Upper lobe of left lung (tissue), 4 donors: Measurements from ENCODE around the gene TRMT1.

Experiments
- CTCF ChIP-seq, 6 experiments: fragments of 450-650 bp in 4 of 6; fragments of 200-600 bp in 2 of 6; sonication (generic) in 2 of 6; IDR thresholded peaks; one replicate each; pipeline ENCODE4 v1.5.1; 2016 to 2019; ENCODE audit warnings: antibody characterized with exemption in 6 of 6
- POLR2A ChIP-seq, 4 donors: fragments of 450-650 bp; IDR thresholded peaks; one replicate each; pipeline ENCODE4 v1.5.1; 2016 to 2017; ENCODE audit warnings: antibody characterized with exemption in 4 of 4, mild to moderate bottlenecking in 2 of 4
- POLR2AphosphoS5 ChIP-seq, 2 donors: sonication (generic); formaldehyde crosslinking; IDR thresholded peaks; one replicate each; pipeline ENCODE4 v1.5.1; 2017; ENCODE audit warnings: antibody characterized with exemption in 2 of 2

DNA sequence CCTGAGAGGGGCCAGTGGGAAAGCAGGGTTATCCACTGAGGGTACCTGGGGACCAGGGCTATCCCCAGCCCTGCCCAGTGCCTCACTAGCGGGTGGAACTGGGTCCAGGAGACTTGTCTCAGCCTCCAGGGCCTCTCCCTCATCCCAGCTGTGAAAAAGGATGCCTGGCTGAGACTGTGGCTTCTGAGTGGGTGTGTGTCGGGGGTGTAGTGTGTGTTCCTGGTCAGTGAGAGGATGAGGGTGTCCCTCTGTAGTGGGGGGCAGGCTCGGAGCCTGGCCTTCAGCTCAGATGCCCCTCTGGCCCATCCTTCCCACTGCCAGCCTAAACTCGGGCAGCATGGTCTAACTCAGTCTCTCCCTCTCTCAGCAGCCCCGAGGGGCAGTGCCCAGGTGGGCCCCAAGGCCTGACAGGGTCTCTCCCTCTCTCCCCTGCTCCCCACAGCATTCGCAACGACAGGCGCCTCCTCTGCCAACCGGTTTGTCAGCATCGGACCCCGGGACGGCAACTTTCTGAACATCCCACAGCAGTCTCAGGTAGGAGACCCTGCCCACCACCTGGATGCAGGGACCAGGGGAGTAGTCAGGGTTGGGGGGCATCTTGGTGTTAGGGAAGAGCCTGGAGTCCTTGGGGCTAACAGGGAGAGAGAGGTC lies 26.6 kb downstream of the TRMT1 start:
- no peak for TF ChIP-seq POLR2A (IDR thresholded peaks at IDR 0.05)
- no peak for TF ChIP-seq CTCF (IDR thresholded peaks at IDR 0.05)
- TF ChIP-seq POLR2AphosphoS5 (IDR thresholded peaks at IDR 0.05), result no peak
